Measurements from ENCODE around the gene NDRG2.
A peak's percentile ranks its signal among the peaks of the same experiment; 100 is the strongest.

The NDRG2 gene

DNA sequence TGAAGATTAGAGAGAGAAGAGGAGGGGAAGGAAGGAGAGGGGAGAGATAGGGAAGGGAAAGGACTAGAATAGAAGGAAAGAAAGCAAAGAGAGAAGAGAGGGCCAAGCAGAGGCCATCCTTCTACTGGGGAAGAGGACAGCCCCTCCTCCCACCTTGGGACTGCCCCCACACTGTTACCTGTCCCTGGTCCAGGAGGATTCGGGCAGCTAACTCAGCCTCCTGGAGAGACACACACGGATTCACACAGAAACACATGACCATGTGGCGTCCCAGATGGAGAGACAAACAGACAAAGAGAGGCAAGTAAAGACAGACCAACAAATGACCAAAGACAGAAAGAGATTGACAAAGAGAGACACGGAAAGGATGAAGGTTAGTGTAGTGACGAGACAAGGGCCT is 2.2 kb downstream of the NDRG2 start:
- intact Hi-C loops (cut with DNase I; ENCODE audit: low total_unique reads), result loop anchor here (5.0 kb wide), 1 partner anchor 80 kb away; the partner anchor contains the start of gene TMEM253
- Histone ChIP-seq H3K4me3 (peak overlapping the region; percentile 86 to 96), H3K4me1 (peaks cover 6 to 47% (median 33%) of the 10 kb centered on the region in 4 donors), H3K9me3 (no peaks in the 10 kb centered on the region), H3K27ac (peak overlapping the region; percentile 96 to 97), H3K27me3 (no peaks in the 10 kb centered on the region), H3K36me3 (peaks cover 29 to 48% (median 37%) of the 10 kb centered on the region in 3 donors)
- DNase-seq, result no peak
- TF ChIP-seq, protein P1, sequence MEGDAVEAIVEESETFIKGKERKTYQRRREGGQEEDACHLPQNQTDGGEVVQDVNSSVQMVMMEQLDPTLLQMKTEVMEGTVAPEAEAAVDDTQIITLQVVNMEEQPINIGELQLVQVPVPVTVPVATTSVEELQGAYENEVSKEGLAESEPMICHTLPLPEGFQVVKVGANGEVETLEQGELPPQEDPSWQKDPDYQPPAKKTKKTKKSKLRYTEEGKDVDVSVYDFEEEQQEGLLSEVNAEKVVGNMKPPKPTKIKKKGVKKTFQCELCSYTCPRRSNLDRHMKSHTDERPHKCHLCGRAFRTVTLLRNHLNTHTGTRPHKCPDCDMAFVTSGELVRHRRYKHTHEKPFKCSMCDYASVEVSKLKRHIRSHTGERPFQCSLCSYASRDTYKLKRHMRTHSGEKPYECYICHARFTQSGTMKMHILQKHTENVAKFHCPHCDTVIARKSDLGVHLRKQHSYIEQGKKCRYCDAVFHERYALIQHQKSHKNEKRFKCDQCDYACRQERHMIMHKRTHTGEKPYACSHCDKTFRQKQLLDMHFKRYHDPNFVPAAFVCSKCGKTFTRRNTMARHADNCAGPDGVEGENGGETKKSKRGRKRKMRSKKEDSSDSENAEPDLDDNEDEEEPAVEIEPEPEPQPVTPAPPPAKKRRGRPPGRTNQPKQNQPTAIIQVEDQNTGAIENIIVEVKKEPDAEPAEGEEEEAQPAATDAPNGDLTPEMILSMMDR (IDR thresholded peaks at IDR 0.05), result no peak

DNA sequence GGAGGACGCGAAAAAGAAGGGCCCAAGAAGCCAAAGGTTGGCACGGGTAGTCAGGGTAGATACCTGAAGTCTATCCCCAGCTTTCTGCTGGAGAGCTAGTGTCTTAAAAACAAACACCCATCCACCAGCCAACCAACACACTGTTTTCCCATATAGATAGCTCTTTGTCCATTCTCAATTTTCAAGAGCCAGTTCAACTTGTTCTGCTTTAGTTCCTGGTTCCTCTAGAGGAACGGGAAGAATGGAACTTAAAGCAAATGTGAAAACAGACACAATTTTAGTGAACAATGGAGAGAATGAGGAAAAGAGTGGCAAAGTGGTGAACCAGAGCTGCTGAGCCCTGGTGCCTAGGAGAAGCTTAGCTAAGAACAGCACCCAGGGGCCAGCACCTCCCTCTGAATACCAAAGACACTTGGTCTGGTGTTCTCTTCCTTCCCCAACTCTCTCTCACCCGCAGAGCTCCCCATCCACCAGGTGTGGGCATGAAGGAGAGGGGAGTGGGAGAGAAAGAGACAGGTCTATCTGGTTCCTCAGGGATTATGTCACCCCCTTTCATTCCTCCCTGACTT is 3.8 kb downstream of the NDRG2 start:
- intact Hi-C loops (cut with DNase I; ENCODE audit: low total_unique reads), result loop anchor here (5.0 kb wide), 1 partner anchor 81 kb away; the partner anchor contains the start of gene TMEM253
- no peak overlapping the region for H3K4me3 ChIP-seq
- no peak for DNase-seq
- peak overlapping the region in 1 of 2 donors; percentile 33 for H3K27ac ChIP-seq
- H3K4me1 ChIP-seq, result peaks cover 6 to 32% (median 21%) of the 10 kb centered on the region in 4 donors
- no peaks in the 10 kb centered on the region for H3K27me3 ChIP-seq
- no peaks in the 10 kb centered on the region for H3K9me3 ChIP-seq
- H3K36me3 ChIP-seq, result peaks cover 29 to 63% (median 47%) of the 10 kb centered on the region in 3 donors
- TF ChIP-seq, protein P1 (IDR thresholded peaks at IDR 0.05), result no peak

DNA sequence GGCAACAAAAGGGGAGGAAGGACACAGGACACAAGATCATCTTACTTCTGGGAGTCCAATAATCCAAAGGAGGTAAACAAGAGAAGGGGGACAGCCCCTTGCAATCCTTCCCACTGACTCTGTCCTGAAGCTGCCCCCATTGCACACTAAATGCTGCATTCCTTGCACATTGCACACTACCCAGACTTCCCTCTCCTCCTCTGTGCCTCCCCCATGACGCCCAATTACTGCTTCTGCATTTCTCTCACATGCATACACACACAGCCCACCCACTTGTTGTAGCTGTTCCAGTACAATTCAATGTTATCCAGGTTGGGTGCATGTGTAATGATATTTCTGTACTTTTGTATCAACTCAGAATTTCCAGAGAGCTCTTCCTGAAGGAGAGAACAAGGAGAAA is 5.5 kb downstream of the NDRG2 start:
- no peak overlapping the region for H3K27ac ChIP-seq
- TF ChIP-seq, protein P1 (IDR thresholded peaks at IDR 0.05), result no peak
- DNase-seq, result no peak
- H3K27me3 ChIP-seq, result no peaks in the 10 kb centered on the region
- H3K4me1 ChIP-seq, result peaks cover 0 to 32% (median 15%) of the 10 kb centered on the region in 4 donors
- intact Hi-C loops (cut with DNase I; ENCODE audit: low total_unique reads), result no loop called here
- H3K4me3 ChIP-seq, result no peak overlapping the region
- peaks cover 29 to 63% (median 47%) of the 10 kb centered on the region in 3 donors for H3K36me3 ChIP-seq
- no peaks in the 10 kb centered on the region for H3K9me3 ChIP-seq

DNA sequence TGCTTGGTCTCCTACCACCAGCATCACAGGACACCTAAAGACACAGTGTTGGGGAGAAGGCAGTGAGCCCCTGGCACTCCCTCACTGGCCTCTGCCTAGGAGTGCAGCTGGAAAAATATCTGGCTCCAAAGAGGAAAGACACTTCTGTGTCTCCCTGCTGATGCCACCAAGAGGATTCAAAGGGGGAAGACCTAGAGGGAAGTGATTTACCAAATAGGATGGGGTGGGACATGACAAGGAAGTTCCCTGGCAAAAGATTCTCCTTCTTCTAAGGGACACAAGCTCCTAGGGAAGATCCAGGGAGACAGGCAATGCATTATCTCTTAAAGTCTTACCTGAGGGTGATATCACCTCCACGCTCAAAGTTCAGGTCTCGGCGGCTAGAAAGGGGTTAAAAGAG is 6.1 kb downstream of the NDRG2 start:
- DNase-seq, result no peak
- intact Hi-C loops (cut with DNase I; ENCODE audit: low total_unique reads), result no loop called here
- TF ChIP-seq, protein P1 (IDR thresholded peaks at IDR 0.05), result no peak
- peaks cover 29 to 63% (median 47%) of the 10 kb centered on the region in 3 donors for H3K36me3 ChIP-seq
- H3K9me3 ChIP-seq, result no peaks in the 10 kb centered on the region
- H3K4me1 ChIP-seq, result peaks cover 0 to 27% (median 12%) of the 10 kb centered on the region in 4 donors
- H3K4me3 ChIP-seq, result no peak overlapping the region
- H3K27me3 ChIP-seq, result no peaks in the 10 kb centered on the region
- H3K27ac ChIP-seq, result no peak overlapping the region

DNA sequence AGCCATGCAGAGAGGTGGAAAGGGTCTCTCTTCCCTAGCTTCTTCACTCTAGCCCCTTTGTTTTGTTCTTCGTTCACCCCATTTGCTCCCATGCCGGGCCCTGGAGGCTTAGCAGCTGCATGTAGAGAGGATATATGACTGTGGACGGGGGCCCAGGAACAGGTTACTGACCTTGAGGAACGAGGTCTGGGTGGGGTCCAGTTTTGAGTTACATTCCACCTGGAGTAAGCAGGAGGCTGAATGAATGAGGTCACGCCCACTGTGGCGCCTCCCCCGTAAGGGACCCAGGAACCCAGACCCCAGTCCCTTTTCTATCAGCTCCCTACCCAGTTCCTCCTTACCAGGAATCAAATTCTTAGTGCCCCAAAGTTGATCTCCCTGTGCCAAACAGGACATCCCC is 6.6 kb downstream of the NDRG2 start:
- no peak overlapping the region for H3K27ac ChIP-seq
- H3K36me3 ChIP-seq, result peaks cover 29 to 63% (median 47%) of the 10 kb centered on the region in 3 donors
- no peak for DNase-seq
- intact Hi-C loops (cut with DNase I; ENCODE audit: low total_unique reads), result no loop called here
- TF ChIP-seq, protein P1 (IDR thresholded peaks at IDR 0.05), result no peak
- H3K27me3 ChIP-seq, result no peaks in the 10 kb centered on the region
- H3K9me3 ChIP-seq, result no peaks in the 10 kb centered on the region
- H3K4me1 ChIP-seq, result peaks cover 0 to 22% (median 7%) of the 10 kb centered on the region in 4 donors
- H3K4me3 ChIP-seq, result no peak overlapping the region
